GM19193 (cell line): ENCODE results near the gene THUMPD2.

Experiments used
- POLR2A ChIP-seq: IDR thresholded peaks from 4 replicates; pipeline ENCODE4 v1.6.1; 2011; ENCODE audit not compliant: insufficient read depth, insufficient read length; ENCODE audit errors: extremely low read depth

Gene THUMPD2

GRCh38 chr2:39772812-39773152 lies 6.3 kb downstream of the THUMPD2 start:
- TF ChIP-seq POLR2A = no peak

GRCh38 chr2:39772086-39772811 lies 6.8 kb downstream of the THUMPD2 start:
- no peak for TF ChIP-seq POLR2A

GRCh38 chr2:39762448-39762847 lies 16.6 kb downstream of the THUMPD2 start:
- TF ChIP-seq POLR2A = no peak

GRCh38 chr2:39757156-39757555 lies 21.9 kb downstream of the THUMPD2 start:
- no peak for TF ChIP-seq POLR2A

DNA sequence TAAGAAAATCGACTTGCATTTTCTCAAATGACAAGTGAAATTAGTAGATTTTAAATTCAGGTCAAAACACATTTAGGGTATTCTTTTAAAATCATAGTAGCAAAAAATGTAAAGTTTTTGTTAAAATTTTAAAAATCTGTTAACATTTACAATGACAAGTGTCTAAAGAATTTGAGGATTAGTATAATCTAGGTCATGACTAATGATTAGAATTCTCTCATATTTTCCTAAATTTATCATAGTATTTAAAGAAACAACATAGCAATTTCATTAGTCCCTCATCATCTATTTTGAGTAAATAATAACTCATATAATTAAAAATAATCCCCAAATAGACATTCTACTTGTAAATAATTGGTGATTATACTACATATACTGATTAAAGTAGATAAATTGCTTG lies 23.6 kb downstream of the THUMPD2 start:
- TF ChIP-seq POLR2A = no peak

- TF ChIP-seq POLR2A = no peak
Measured at GRCh38 chr2:39743269-39743776, 35.7 kb downstream of the THUMPD2 start.

- no peak for TF ChIP-seq POLR2A
Measured at GRCh38 chr2:39741871-39742270, 37.2 kb downstream of the THUMPD2 start.

DNA sequence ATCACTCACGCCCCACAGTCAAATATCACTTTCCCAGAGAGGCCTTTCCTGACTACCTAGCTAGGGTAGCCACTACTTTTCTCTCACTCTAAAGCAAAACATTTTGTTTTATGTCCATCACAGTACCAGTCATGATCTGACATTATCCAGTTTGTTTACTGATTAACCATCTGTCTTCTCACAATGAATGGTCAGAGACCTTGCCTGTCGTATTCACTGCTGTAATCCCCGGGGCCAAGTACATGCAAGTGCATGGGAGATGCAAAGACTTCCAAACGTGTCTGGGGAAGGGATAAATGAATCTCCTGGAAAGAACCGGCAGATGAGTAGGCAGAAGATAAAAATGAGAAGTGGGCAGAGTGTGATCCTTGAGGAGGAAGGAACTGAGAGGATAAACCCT lies 39.7 kb downstream of the THUMPD2 start:
- no peak for TF ChIP-seq POLR2A

GRCh38 chr2:39738936-39739335 lies 40.1 kb downstream of the THUMPD2 start:
- no peak for TF ChIP-seq POLR2A

DNA sequence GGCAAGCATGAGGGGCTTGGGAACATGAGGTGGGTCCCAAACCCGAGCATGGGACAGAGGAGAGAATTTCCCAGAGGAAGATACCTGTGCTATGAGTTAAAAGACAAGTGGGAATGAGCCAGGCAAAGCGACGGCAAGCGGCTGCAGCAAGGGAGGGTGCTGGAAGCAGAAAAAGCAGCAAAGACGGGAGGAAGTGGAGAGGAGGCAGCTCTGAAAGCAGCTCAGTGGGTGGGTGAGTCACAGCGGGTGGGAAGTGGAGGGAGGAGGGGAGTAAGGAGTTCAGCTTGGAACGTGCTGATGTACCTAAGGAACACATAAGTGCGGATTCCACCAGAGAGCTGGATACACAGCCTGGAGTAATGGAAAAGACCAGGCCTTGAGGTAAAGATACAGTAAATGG lies 41.4 kb downstream of the THUMPD2 start:
- TF ChIP-seq POLR2A = no peak

DNA sequence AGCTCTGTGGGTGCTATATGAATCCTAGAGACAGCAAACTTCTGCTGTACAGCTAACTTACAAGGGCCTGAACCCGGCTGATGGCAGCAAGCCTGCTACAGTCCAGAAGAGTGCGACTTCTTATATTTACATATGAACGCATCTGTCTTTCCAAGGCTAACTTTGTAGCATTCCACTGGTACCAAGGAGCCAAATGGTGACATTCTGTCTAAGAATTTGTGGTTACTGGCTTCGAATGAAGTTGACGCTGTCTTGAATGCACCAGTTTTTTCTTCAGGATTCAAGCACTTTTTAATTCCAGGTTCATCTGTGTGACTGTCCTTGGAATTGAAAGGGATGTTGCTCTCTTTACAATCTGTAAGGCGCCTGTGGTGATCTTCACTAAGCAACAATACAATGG lies 42.4 kb downstream of the THUMPD2 start:
- no peak for TF ChIP-seq POLR2A

- no peak for TF ChIP-seq POLR2A
Measured at GRCh38 chr2:39735648-39736047, 43.4 kb downstream of the THUMPD2 start.

GRCh38 chr2:39734445-39734844 lies 44.6 kb downstream of the THUMPD2 start:
- no peak for TF ChIP-seq POLR2A

GRCh38 chr2:39733070-39733674 lies 45.9 kb downstream of the THUMPD2 start:
- TF ChIP-seq POLR2A = no peak

GRCh38 chr2:39732482-39732881 lies 46.6 kb downstream of the THUMPD2 start:
- no peak for TF ChIP-seq POLR2A

DNA sequence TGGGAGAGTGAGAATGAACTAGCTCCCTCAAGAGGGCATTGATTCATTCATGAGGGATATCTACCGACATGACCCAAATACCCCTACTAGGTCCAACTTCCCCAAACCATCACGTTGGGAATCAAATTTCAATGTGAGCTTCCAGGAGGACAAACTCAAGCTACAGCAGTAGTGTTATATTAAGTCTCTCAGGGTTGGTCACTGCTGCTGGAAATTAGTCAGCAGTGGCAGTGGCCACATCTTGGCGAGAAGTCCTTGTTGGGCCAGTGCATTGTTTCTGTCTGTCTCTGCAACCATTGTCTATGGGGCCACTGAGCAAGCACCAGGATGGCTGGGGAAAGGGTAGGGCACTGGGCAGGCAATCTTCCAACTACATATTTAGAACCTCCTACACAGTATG lies 47.5 kb downstream of the THUMPD2 start:
- TF ChIP-seq POLR2A = no peak
